T-helper 9 cell (primary cell): Measurements from ENCODE around the gene GPR161.

Experiments used
- DNase-seq: peaks from one replicate; pipeline ENCODE4 v3.0.0-alpha.2; 2020

GPR161 gene

GRCh38 chr1:168105846-168106245 lies 30.9 kb downstream of the GPR161 start:
- DNase-seq, result no peak

- no peak for DNase-seq
Observed at GRCh38 chr1:168104535-168104934, 32.2 kb downstream of the GPR161 start.

DNA sequence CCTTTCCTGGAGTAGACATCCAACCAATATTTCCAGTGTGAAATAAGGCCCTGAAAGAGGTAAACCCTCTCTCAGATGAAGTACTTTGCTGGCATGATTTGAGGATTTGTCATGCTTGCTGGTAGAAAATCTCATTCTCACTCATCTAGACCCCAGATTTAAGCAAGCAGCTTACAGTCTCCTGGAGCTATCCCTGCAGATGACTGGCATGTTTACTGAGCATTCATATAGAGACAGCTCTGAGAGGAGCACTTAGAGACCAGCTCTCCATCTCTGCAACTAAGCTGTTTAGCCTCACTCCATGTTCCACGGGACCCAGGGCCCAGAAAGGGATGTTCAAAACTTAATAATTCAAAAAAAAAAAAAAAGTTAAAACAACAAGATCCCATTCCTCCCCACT lies 34.2 kb downstream of the GPR161 start:
- DNase-seq, result no peak

DNA sequence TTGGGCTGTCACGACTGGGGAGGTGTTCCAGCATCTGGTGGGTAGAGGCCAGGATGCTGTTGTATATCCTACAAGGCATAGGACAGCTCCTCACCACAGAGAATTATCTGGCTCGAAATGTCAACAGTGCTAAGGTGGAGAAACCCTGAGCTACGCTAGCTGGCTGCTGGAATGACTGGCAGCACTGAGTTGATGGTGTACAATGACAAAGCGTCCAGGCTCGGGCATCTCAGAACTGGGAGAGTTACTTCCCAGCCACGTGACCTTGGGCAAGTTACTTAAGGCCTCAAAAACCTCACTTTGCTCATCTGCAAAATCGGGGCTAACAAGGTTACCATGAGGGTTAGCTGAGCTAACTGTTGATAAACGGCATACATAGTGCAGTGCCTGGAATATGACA lies 35.4 kb downstream of the GPR161 start:
- DNase-seq, result no peak

- no peak for DNase-seq
Observed at GRCh38 chr1:168100315-168101002, 36.3 kb downstream of the GPR161 start.

DNA sequence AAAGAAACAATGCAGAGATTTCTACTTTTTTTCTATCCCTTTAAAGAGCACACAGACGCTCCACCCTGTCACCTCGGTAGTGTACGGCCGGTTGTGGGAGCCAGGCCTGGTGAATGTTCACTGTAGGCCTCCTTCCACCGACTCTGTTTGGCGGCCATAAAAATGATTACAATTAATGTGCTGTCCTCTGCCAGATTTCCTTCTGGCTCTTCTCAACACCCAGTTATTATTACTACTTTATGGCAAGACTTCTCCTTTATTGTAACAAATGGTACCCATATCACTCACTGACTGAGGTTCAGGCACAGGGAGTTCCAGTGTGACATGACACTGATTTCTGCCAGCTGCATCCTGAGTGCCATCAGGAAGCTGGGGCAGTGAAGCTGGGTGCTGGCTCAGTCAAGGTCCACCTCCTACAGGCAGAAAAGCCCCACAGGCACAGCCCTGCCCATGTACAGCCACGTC lies 37.4 kb downstream of the GPR161 start:
- no peak for DNase-seq

GRCh38 chr1:168098534-168099320 lies 38.0 kb downstream of the GPR161 start:
- no peak for DNase-seq

DNA sequence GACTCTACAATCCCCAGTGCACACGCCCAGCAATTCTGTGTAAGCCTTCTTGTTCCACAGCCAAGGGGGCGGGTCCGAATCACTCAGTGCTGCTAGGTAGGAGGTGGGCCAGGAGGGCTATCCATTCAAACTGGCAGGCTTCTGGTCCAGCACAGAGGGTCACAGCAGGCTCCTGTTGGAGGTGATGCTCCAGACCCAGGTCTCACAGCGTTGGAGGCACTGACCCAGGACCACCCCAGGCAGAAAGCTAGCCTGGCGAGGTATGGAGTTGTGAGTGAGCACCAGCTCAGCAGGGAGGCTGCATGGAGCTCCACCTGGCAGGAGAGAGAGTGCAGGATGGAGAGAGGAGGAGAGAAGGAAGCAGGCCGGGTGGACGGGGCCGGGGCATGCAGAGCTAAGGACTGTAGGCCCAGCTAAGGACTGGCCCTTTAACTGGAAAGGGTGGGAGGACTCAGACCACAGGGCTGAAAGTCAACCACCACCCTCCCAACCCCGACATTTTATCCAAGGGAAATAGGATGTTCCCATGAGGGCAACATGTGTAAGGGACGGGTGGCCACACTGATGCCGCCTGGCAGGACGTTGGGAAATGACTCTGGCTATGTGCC lies 38.7 kb downstream of the GPR161 start:
- no peak for DNase-seq

GRCh38 chr1:168096296-168097165 lies 40.2 kb downstream of the GPR161 start:
- DNase-seq, result no peak

GRCh38 chr1:168095476-168095875 lies 41.3 kb downstream of the GPR161 start:
- no peak for DNase-seq

GRCh38 chr1:168093616-168094015 lies 43.1 kb downstream of the GPR161 start:
- no peak for DNase-seq

GRCh38 chr1:168092566-168093355 lies 44.0 kb downstream of the GPR161 start:
- no peak for DNase-seq

DNA sequence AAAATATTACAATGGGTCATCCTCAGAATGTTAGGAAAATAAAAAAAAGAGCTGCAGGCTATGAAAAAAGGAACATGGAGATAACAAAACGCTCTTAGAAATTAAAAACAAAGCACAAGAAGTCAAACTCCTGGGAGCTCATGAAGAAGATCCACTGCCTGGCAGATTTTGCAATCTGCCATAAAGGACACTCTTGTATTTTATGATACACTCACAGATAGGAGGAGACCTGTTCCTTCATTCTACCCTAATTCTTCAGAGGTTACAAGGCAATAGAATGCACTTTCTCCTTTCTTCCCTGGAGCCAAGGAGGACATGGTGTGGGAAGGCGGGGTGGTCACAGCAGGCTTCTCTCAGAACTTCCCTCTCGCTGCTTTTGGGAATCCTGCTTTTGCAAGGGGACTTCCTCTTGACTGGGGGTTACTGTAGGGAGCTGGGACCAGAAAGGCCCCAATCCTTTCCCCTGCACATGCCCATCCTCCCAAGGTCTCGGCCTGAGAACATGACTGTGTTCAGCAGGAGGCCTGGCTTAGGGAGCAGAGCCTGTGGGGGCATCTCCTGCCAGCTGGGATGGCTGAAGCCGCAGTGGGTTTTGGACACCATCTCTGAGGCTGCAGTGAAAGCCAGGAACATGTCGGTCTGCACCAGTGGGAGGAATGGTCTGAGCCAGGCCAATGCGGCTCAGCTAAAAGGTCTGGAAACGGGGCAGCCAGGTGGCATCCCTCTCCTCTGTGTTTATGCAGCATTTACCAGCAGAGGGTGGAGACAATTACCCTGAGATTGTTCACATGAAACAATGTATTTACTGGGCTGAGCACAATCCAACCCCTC lies 44.8 kb downstream of the GPR161 start:
- DNase-seq, result no peak

DNA sequence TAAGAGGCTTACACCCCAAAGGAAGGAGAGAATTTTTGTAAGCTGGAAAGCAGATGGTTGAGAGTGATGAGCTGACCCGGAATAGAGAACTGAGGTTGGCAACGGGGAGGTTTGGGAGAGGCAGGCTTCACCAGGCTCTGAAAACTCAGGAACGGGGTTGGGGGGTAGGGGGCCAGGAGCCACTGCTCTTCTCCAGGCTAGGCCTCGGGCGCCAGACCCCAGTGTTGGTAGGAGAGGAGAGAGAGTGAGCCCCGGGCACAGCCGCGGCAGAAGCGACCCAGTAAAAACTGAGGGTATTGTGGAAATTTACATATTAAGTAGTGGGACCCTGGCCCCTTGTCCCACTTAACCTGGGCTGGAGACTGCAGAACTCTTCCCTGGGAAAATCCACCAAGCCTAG lies 45.7 kb downstream of the GPR161 start:
- no peak for DNase-seq

DNA sequence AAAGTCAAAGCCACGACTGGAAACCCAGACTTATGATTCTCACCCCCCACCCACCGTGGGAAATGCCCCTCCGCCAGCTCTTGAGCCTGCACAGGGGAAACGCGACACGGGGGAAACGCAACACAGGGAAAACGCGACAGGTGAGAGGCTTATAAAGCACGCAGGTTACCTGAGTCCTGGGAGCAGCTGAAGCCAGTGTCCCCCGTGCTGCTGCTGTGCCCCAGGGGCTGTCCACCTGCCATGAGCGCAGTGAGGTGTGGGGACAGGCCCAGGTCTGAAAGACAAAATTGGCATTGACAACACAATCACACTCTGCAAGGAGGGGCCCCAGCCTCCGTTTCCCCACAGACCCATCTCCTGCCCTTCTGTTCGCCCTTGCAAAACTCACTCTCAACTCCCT lies 46.3 kb downstream of the GPR161 start:
- DNase-seq, result no peak

GRCh38 chr1:168089979-168090337 lies 46.8 kb downstream of the GPR161 start:
- no peak for DNase-seq

DNA sequence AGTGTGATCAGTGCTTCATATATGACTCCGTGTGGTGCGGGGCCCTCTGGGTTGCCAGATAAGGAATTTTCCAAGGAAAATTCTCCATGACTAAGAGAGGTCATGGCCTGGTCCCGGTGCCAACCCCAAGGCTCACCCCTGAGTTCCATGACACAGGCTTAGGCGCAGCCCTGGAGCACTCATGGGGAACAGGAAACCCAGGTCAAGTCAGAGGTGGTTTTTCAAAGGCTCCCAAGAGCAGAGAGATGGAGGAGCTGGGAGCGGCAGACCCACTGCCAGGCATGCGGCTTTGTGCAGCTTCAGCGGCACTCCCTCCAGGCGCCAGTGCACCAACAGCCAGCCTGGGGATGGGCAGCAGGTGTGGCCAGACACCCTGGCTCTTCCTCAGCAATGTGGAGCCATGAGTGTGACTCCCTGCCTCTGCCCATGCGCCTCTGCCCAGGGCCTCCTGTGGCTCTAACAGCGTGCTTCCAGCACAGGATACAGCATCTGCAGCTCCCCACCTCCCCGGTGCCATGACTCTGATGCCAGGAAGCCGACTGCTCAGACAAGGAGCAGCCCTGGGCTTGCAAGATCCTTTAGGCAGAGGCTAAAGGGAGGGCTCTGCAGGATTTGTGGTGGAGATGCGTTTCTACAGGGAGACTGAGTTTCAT lies 47.3 kb downstream of the GPR161 start:
- DNase-seq, result no peak

DNA sequence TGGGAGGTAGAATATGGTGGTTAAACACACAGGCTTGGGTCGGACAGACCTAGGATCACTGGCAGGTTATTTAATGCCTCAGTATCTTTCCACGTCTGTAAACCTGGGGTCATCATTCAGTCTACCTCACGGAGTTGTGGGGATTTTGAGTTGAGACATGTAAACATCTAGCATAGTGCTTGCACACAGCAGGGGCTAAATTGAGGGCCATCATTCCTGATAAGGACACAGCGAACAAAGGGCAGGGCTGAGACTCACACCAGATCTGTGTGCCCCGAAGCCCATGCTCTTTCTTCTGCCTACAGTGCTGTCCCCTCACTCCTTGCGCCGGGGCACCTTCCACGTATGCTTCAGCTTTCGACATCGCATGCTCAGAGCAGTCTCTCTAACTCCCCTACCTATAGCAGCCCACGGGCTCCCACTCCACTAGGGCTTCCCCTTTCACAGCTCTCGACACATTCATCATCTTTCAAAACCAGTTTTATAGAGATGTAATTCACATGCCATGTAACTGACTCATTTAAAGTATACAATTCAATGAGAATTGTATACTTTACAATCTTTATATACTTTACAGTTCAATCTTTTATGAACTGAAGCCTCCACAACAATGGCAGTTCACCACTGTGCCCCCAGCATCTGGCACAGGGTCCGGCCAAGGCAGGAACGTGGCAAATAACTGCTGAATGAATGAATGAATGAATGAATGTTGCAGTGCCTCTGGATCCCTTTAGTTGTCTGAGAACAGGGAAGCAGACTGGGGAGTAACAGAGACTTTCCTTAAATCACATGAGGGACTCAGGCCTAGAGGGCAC lies 48.0 kb downstream of the GPR161 start:
- no peak for DNase-seq

- DNase-seq, result no peak
Observed at GRCh38 chr1:168087696-168088095, 49.0 kb downstream of the GPR161 start.

DNA sequence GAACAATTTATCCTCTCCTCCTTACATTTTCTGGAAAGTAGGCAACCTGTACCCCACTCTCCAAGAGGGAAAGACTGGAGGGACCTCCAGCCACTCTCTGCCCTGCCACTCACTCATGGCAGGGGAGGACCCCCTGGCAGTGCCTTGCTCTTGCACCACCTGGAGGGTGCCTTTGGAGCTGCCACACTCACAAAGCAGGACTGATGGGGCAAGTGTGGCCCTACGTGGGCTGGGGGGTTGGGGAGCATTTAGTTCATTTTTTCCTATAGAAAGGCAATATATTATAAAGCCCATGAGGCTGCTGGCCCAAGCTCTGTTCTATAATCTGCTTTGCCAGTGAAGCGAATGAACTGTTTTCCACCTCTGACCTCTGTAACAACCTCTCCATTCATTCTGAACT lies 50.3 kb downstream of the GPR161 start:
- DNase-seq, result no peak
